Stomach (tissue), 4 donors: ENCODE data around the gene FHOD3.

ENCODE experiments used
- POLR2A ChIP-seq, 4 donors: fragments of 450-650 bp; IDR thresholded peaks; one replicate each; pipeline ENCODE4 v1.6.1; 2016; ENCODE audit warnings: antibody characterized with exemption in 4 of 4, control low read depth in 2 of 4, mild to moderate bottlenecking in 1 of 4, moderate library complexity in 1 of 4
- POLR2AphosphoS5 ChIP-seq, 3 donors: sonication (generic); formaldehyde crosslinking; IDR thresholded peaks; one replicate each; pipeline ENCODE4 v1.6.1; 2016; ENCODE audit warnings: antibody characterized with exemption in 3 of 3
- TF ChIP-seq, protein P1 (sequence below), 7 experiments: fragments of 450-650 bp in 4 of 7; fragments of 200-600 bp in 3 of 7; sonication (generic) in 3 of 7; IDR thresholded peaks; one replicate each; pipeline ENCODE4 v1.5.1; 2016 to 2019; ENCODE audit warnings: antibody characterized with exemption in 7 of 7, control low read depth in 2 of 7, mild to moderate bottlenecking in 1 of 7

DNA sequence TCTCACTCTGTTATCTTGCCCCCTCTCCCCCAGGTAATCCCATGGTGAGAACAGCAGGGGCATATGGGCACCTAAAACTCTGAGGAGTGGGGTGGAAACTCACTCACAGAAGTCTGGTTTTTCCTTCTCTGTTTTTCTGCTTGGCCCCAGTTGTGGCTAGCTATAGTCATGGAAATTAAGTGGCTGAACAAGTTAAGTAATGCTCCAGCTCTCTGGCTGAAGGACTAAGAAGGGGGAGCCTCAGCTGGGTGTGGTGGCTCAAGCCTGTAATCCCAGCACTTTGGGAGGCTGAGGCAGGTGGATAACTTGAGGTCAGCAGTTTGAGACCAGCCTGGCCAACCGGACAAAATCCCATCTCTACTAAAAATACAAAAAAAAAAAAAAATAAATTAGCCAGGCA, 270.3 kb downstream of the FHOD3 start:
- TF ChIP-seq, protein P1, sequence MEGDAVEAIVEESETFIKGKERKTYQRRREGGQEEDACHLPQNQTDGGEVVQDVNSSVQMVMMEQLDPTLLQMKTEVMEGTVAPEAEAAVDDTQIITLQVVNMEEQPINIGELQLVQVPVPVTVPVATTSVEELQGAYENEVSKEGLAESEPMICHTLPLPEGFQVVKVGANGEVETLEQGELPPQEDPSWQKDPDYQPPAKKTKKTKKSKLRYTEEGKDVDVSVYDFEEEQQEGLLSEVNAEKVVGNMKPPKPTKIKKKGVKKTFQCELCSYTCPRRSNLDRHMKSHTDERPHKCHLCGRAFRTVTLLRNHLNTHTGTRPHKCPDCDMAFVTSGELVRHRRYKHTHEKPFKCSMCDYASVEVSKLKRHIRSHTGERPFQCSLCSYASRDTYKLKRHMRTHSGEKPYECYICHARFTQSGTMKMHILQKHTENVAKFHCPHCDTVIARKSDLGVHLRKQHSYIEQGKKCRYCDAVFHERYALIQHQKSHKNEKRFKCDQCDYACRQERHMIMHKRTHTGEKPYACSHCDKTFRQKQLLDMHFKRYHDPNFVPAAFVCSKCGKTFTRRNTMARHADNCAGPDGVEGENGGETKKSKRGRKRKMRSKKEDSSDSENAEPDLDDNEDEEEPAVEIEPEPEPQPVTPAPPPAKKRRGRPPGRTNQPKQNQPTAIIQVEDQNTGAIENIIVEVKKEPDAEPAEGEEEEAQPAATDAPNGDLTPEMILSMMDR (IDR thresholded peaks at IDR 0.05) = no peak
- TF ChIP-seq POLR2A (IDR thresholded peaks at IDR 0.05) (no peak), POLR2AphosphoS5 (IDR thresholded peaks at IDR 0.05) (no peak)
